Hepatocyte (in vitro differentiated cells): Measurements from ENCODE around the gene ST8SIA6. TPM values are rescaled to one million over a fixed set of nuclear protein-coding genes. Genes with fewer than 3 reads are reported as not detected.

Experiments used
- DNase-seq: peaks from one replicate; pipeline ENCODE4 v3.0.0-alpha.2; 2016; ENCODE audit warnings: low spot score
- H2AFZ ChIP-seq: fragments of 200-600 bp; sonication (generic); 2 replicates; pipeline ENCODE4 v1.6.0; 2016; ENCODE audit warnings: antibody characterized with exemption, mild to moderate bottlenecking
- H3K27ac ChIP-seq: fragments of 200-600 bp; sonication (generic); 2 replicates; pipeline ENCODE4 v1.5.1; 2016; ENCODE audit warnings: mild to moderate bottlenecking
- H3K27me3 ChIP-seq: fragments of 200-600 bp; sonication (generic); 2 replicates; pipeline ENCODE4 v1.6.1; 2016
- H3K36me3 ChIP-seq: fragments of 200-600 bp; sonication (generic); replicated peaks from 2 replicates; pipeline ENCODE4 v1.5.1; 2016; ENCODE audit warnings: low read depth; ENCODE audit not compliant: insufficient read depth
- H3K4me1 ChIP-seq: fragments of 200-600 bp; sonication (generic); 2 replicates; pipeline ENCODE4 v1.5.1; 2016; ENCODE audit warnings: mild to moderate bottlenecking, moderate library complexity; ENCODE audit not compliant: insufficient read depth
- H3K4me2 ChIP-seq: fragments of 200-600 bp; sonication (generic); 2 replicates; pipeline ENCODE4 v1.6.0; 2016
- H3K4me3 ChIP-seq: fragments of 200-600 bp; sonication (generic); 2 replicates; pipeline ENCODE4 v1.5.1; 2016; ENCODE audit warnings: mild to moderate bottlenecking
- H3K79me2 ChIP-seq: fragments of 200-600 bp; sonication (generic); 2 replicates; pipeline ENCODE4 v1.6.0; 2017; ENCODE audit warnings: mild to moderate bottlenecking
- H3K9me2 ChIP-seq: fragments of 200-600 bp; sonication (generic); replicated peaks from 2 replicates; pipeline ENCODE4 v1.6.0; 2017; ENCODE audit warnings: mild to moderate bottlenecking; ENCODE audit not compliant: insufficient read depth
- H3K9me3 ChIP-seq: fragments of 200-600 bp; sonication (generic); 2 replicates; pipeline ENCODE4 v1.5.1; 2016; ENCODE audit warnings: low read depth, mild to moderate bottlenecking
- H4K20me1 ChIP-seq: fragments of 200-600 bp; sonication (generic); 2 replicates; pipeline ENCODE4 v1.6.0; 2016; ENCODE audit warnings: mild to moderate bottlenecking; ENCODE audit not compliant: insufficient read depth, poor library complexity, severe bottlenecking
- EZH2 ChIP-seq: fragments of 200-600 bp; sonication (generic); IDR thresholded peaks from 2 replicates; pipeline ENCODE4 v1.6.1; 2016; ENCODE audit warnings: antibody characterized with exemption, mild to moderate bottlenecking, borderline replicate concordance
- EZH2phosphoT487 ChIP-seq: fragments of 200-600 bp; sonication (generic); IDR thresholded peaks from one replicate; pipeline ENCODE4 v1.6.1; 2018; ENCODE audit warnings: antibody characterized with exemption, mild to moderate bottlenecking, low read depth, moderate library complexity; ENCODE audit not compliant: unreplicated experiment, severe bottlenecking
- WGBS: methylation state at CpG from one replicate; pipeline ENCODE4 v1.1.6; 2016; ENCODE audit warnings: low lambda C conversion rate; ENCODE audit errors: missing lambda C conversion rate; 5-methylcytosine and 5-hydroxymethylcytosine counted together
- polyA plus RNA-seq: library from polyadenylated mRNA; unstranded; fragments of >200 nt; fragmentation: Nextera tagmentation; extraction: Ambion mirVana; gene quantifications from 2 replicates; pipeline ENCODE4 v1.2.1, GENCODE V29; 2016
- total RNA-seq: library from RNA; depleted of rRNA; stranded (reverse); fragments of >200 nt; gene quantifications from 2 replicates; pipeline ENCODE4 v1.2.3, GENCODE V29; 2014
- TF ChIP-seq, protein P1 (sequence below): fragments of 200-600 bp; sonication (generic); IDR thresholded peaks from 2 replicates; pipeline ENCODE4 v1.5.1; 2016; ENCODE audit warnings: antibody characterized with exemption, mild to moderate bottlenecking; ENCODE audit not compliant: poor library complexity

The ST8SIA6 gene
- total and polyA plus RNA-seq, 2 experiments from 2014 or later: 0.10 TPM; not detected in 1

DNA sequence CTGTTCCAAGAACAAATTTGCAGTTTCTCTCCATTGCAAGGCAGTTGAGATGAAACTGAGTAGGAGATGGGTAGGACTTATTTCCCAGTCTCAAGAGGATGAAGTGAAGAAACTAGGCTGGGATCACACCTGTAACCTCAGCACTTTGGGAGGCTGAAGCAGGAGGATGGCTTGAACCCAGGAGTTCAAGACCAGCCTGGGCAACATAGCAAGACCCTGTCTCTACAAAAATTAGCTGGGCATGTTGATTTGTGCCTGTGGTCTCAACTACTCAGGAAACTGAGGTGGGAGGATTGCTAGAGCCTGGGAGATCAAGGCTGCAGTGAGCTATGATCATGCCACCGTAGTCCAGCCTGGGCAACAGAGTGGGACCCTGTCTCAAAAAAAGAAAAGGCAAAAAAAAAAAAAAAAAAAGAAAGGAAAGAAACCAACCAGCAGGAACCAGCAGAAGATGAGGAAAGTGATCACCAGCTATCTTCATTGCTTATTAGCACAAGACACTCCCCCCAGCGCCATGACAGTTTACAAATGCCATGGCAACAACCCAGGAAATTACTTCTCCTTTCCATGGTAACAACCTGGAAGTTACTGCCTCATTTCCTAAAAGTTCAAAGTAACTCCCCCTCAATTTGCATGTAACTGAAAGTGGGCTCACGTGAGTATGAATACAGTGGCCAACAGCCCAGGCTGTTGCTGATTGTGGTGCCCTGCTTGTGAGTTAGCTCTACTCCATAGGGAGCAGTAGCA is 18.3 kb upstream of the ST8SIA6 start:
- Histone ChIP-seq H3K9me2 (no peaks in the 10 kb centered on the region), H3K4me2 (no peak overlapping the region), H3K79me2 (no peaks in the 10 kb centered on the region), H3K27me3 (no peaks in the 10 kb centered on the region), H3K9me3 (no peaks in the 10 kb centered on the region), H4K20me1 (no peaks in the 10 kb centered on the region), H3K4me1 (no peaks in the 10 kb centered on the region), H3K4me3 (no peak overlapping the region), H3K36me3 (no peaks in the 10 kb centered on the region), H3K27ac (no peak overlapping the region), H2AFZ (no peak overlapping the region)
- WGBS: 90% methylated on average over 3 of the region's 3 CpGs
- TF ChIP-seq, protein P1, sequence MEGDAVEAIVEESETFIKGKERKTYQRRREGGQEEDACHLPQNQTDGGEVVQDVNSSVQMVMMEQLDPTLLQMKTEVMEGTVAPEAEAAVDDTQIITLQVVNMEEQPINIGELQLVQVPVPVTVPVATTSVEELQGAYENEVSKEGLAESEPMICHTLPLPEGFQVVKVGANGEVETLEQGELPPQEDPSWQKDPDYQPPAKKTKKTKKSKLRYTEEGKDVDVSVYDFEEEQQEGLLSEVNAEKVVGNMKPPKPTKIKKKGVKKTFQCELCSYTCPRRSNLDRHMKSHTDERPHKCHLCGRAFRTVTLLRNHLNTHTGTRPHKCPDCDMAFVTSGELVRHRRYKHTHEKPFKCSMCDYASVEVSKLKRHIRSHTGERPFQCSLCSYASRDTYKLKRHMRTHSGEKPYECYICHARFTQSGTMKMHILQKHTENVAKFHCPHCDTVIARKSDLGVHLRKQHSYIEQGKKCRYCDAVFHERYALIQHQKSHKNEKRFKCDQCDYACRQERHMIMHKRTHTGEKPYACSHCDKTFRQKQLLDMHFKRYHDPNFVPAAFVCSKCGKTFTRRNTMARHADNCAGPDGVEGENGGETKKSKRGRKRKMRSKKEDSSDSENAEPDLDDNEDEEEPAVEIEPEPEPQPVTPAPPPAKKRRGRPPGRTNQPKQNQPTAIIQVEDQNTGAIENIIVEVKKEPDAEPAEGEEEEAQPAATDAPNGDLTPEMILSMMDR: no peak
- TF ChIP-seq EZH2: no peak
- no peak for TF ChIP-seq EZH2phosphoT487
- no peak for DNase-seq

DNA sequence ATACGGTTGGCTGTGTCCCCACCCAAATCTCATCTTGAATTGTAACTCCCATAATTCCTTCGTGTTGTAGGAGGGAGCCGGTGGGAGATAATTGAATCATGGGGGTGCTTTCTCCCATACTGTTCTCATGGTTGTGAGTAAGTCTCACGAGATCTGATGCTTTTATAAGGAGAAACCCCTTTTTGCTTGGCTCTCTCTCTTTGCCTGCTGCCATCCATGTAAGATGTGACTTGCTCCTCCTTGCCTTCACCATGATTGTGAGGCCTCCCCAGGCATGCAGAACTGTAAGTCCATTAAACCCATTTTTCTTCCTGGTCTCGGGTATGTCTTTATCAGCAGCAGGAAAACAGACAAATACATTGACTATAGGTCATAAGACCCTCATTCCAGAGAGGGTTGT is 15.9 kb upstream of the ST8SIA6 start:
- H3K9me2 ChIP-seq: no peaks in the 10 kb centered on the region
- WGBS: 90% methylated on average over 5 of the region's 5 CpGs
- H3K4me1 ChIP-seq: no peaks in the 10 kb centered on the region
- H3K27ac ChIP-seq: no peak overlapping the region
- no peak overlapping the region for H3K4me3 ChIP-seq
- H3K36me3 ChIP-seq: no peaks in the 10 kb centered on the region
- H3K27me3 ChIP-seq: no peaks in the 10 kb centered on the region
- H2AFZ ChIP-seq: no peak overlapping the region
- H3K79me2 ChIP-seq: no peaks in the 10 kb centered on the region
- H4K20me1 ChIP-seq: no peaks in the 10 kb centered on the region
- no peak for TF ChIP-seq EZH2
- TF ChIP-seq, protein P1: no peak
- TF ChIP-seq EZH2phosphoT487: no peak
- no peak for DNase-seq
- H3K4me2 ChIP-seq: no peak overlapping the region
- no peaks in the 10 kb centered on the region for H3K9me3 ChIP-seq

DNA sequence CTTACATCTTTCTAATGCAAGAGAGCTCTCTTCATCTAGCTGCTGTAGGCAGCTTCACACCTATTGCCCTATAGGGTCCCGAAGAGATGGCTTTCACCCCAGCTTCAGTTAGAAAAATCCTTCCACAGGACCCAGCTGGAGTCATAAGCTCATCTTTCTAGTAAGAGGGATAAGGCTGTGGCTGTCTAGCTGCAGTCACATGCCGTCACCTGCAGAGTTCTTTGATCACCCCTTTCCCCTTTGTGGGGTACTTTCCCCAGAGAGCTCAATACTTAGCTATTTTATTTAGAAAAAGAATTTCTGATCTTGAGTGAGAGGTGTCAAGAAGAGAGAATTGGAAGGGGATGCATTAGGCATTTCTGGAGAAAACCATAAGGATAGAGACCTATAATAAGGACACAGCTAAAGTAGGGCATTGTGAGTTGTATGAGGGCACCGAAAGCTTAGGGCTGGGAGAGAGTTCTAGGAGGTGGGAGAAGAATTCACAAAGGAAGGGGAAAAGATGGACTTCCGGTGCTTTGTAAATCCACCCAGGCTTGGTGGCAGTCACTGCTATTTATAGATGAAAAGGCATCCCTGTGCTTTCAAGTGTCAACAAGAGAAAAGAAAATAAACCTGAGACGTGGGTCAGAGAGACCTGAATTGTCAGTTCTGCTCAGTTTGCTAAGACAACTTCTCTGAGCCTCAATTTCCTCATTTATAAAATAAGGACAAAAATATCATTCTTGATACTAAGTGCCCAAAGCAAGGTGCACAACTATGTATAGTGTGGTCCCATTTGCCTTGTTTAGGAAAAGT is 11.1 kb upstream of the ST8SIA6 start:
- Histone ChIP-seq H3K4me3 (no peak overlapping the region), H3K36me3 (no peaks in the 10 kb centered on the region), H3K4me2 (no peak overlapping the region), H2AFZ (no peak overlapping the region), H4K20me1 (no peaks in the 10 kb centered on the region), H3K79me2 (no peaks in the 10 kb centered on the region), H3K27me3 (no peaks in the 10 kb centered on the region), H3K4me1 (no peaks in the 10 kb centered on the region), H3K27ac (no peak overlapping the region), H3K9me2 (no peaks in the 10 kb centered on the region), H3K9me3 (no peaks in the 10 kb centered on the region)
- DNase-seq: no peak
- TF ChIP-seq, protein P1: no peak
- TF ChIP-seq EZH2: no peak
- no peak for TF ChIP-seq EZH2phosphoT487
- WGBS: 81% methylated on average over 5 of the region's 5 CpGs
